Measurements from ENCODE around the gene MED25.

- no peak for TF ChIP-seq FOXJ3 (CRISPR knock-in tag; IDR thresholded peaks at IDR 0.05; ENCODE audit: borderline replicate concordance)
- TF ChIP-seq IRF2 (CRISPR knock-in tag; IDR thresholded peaks at IDR 0.05; ENCODE audit: borderline replicate concordance, low read depth), result no peak
- TF ChIP-seq ESRRA (CRISPR knock-in tag; IDR thresholded peaks at IDR 0.05; ENCODE audit: borderline replicate concordance), result no peak
- TF ChIP-seq CTCF (IDR thresholded peaks at IDR 0.05), result no peak
Observed at GRCh38 chr19:49803529-49803856, 14.6 kb upstream of the MED25 start.

Data from WTC11 (cell line).